HG02938 (cell line): Measurements from ENCODE around the gene EIF4G3.
A peak's percentile ranks its signal among the peaks of the same experiment; 100 is the strongest.
"Not testable (repeated sequence)": the region's sequence is repeated elsewhere in the genome, so short reads cannot be mapped to it uniquely, and the experiment has no call there.

Experiments
- ATAC-seq: cut with Tn5 transposase; IDR thresholded peaks from one replicate; pipeline ENCODE4 v1.9.1; 2021; ENCODE audit warnings: mild to moderate bottlenecking, moderate library complexity; ENCODE audit not compliant: unreplicated experiment

EIF4G3 gene

GRCh38 chr1:21034725-21035628 lies 141.7 kb downstream of the EIF4G3 start:
- no peak for ATAC-seq

GRCh38 chr1:21032741-21033140 lies 144.0 kb downstream of the EIF4G3 start:
- ATAC-seq, result no peak

GRCh38 chr1:21030181-21030580 lies 146.5 kb downstream of the EIF4G3 start:
- no peak for ATAC-seq

GRCh38 chr1:21028520-21029145 lies 148.1 kb downstream of the EIF4G3 start:
- no peak for ATAC-seq

- no peak for ATAC-seq
Observed at GRCh38 chr1:21027805-21028204, 148.9 kb downstream of the EIF4G3 start.

GRCh38 chr1:21024918-21025317 lies 151.8 kb downstream of the EIF4G3 start:
- ATAC-seq, result no peak

- ATAC-seq, result not testable (repeated sequence)
Observed at GRCh38 chr1:21024136-21024896, 152.4 kb downstream of the EIF4G3 start.

GRCh38 chr1:21022279-21023040 lies 154.2 kb downstream of the EIF4G3 start:
- ATAC-seq, result peak; percentile 92

- no peak for ATAC-seq
Observed at GRCh38 chr1:21021311-21021710, 155.4 kb downstream of the EIF4G3 start.

GRCh38 chr1:21020151-21020550 lies 156.5 kb downstream of the EIF4G3 start:
- no peak for ATAC-seq

GRCh38 chr1:21018673-21019072 lies 158.0 kb downstream of the EIF4G3 start:
- no peak for ATAC-seq

GRCh38 chr1:21013510-21013909 lies 163.2 kb downstream of the EIF4G3 start:
- ATAC-seq, result no peak

GRCh38 chr1:21012937-21013336 lies 163.8 kb downstream of the EIF4G3 start:
- no peak for ATAC-seq

GRCh38 chr1:21007876-21008275 lies 168.8 kb downstream of the EIF4G3 start:
- no peak for ATAC-seq

- no peak for ATAC-seq
Observed at GRCh38 chr1:21005466-21006239, 171.0 kb downstream of the EIF4G3 start.

- no peak for ATAC-seq
Observed at GRCh38 chr1:21003281-21004045, 173.2 kb downstream of the EIF4G3 start.

- ATAC-seq, result no peak
Observed at GRCh38 chr1:21001042-21001441, 175.7 kb downstream of the EIF4G3 start.

- no peak for ATAC-seq
Observed at GRCh38 chr1:21000245-21000594, 176.5 kb downstream of the EIF4G3 start.

- ATAC-seq, result no peak
Observed at GRCh38 chr1:20999525-21000244, 177.0 kb downstream of the EIF4G3 start.
